GM19468 (cell line): ENCODE results near the gene DNAL1.
A peak's percentile ranks its signal among the peaks of the same experiment; 100 is the strongest.
"Not testable (repeated sequence)": the region's sequence is repeated elsewhere in the genome, so short reads cannot be mapped to it uniquely, and the experiment has no call there.

Source experiments
- ATAC-seq: cut with Tn5 transposase; IDR thresholded peaks from one replicate; pipeline ENCODE4 v1.9.1; 2021; ENCODE audit warnings: mild to moderate bottlenecking, moderate library complexity, moderate number of reproducible peaks; ENCODE audit not compliant: unreplicated experiment; ENCODE audit errors: extremely low read depth

The DNAL1 gene

DNA sequence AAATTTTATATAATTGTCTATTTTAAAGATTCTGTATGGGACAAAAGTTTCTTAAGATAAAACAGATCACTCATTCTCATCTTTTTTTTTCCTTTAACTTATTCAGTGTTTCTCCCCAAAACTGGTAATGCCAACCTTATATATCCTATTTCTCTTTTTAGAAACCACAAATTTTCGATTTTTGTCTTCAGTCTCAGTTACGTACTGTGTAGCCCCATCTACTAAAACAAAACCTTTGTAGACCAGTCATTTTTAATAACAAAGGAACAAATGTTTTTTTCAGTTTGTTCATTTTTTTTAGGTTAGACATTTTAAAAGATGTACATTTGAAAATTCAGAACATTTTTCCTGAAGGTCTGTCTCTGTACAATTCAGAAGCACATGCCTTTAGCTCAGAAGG is 51.2 kb downstream of the DNAL1 start:
- peak; percentile 7 for ATAC-seq

DNA sequence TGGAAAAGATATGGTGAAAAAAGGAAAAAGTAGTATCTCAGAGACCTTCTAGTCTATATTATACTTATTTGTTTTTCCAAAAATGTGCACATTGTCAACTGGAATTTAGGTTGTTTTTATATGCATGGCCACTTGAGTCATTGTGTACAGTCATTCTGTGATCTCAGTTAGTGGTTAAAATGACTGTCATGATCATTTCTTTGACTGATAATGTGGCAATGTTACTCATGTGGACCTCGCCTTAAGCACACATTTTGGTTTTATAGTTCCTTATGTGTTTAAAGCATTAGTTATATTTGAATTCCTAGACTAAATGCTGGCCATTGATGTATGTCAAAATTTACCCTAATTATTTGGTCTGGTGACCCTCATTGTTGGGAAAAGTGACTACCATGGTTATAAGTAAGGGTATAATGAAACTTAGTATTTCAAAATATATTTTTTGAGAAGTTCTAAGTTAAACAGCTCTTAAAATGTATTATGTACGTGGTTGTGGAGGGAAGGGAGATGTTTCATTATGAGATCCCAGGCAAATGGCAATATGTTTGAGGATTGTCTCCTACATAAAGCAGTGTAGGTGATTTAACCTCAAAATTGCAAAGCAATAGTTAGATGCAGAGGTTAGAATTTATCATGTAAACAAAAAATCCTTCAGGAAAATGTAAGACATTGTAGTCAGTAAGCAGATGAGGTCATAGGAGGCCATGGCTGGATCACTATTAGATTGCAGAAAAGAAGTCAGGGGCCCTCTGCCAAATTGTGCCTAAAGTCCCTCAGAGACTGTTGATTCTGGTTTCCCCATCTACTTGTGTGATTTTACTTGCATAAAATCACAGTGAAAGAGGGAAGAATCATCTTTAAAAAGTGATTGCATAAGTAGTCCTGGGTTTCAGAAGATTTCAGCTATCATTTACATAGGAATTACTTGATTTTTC is 51.9 kb downstream of the DNAL1 start:
- peak; percentile 46 for ATAC-seq

DNA sequence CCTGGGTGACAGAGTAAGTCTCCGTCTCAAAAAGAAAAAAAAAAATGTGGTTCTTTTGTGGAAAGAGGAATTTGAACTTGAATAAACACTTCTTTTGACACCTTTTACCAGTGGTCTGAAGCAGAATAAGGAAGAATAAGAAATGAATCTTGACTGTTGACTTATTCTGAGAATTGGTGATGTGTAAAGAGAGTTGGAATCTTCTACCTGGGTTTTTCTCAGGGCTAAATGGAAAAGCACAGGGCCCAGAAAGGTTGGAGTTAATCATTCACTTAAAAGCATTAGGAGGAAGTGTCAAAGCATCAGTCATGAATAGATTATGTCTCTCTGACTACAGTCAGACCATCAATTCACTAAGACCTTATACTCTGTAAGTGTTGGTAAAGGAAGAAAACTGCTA is 55.5 kb downstream of the DNAL1 start:
- ATAC-seq = no peak

DNA sequence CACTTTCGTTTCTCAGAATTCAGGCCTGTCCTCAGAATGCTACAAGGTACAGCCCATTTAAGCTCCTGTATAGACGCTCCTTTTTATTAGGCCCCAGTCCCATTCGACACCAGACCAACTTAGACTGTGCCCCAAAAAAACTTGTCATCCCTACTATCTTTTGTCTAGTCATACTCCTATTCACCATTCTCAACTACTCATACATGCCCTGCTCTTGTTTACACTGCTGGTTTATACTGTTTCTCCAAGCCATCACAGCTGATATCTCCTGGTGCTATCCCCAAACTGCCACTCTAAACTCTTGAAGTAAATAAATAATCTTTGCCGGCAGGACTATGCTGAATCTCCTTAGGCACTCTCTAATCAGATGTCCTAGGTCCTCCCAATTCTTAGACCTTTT is 63.3 kb downstream of the DNAL1 start:
- ATAC-seq = not testable (repeated sequence)

DNA sequence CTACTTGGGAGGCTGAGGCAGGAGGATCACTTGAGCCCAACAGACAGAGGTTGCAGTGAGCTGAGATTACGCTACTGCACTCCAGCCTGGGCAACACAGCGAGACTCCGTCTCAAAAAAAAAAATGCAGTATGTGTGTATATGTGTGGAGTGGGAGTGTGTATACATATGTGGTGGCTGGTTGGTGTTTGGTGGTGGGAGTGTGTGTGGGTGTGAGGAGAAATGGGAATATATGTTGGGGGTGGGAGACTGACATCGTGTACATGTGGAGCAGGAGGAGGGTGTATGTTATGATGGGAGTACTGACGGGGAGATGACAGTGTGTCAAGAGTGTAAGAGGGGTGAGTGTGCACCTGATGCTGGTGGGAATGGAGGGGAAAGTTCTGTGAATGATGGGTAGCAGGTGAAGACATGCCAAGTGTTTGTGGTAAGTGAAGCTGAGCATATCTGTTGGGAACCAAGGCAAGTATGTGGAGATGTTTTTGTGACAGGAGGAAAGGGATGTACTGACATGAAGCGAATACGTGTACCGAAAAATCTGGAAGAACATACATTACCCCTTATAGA is 65.2 kb downstream of the DNAL1 start:
- ATAC-seq = no peak

DNA sequence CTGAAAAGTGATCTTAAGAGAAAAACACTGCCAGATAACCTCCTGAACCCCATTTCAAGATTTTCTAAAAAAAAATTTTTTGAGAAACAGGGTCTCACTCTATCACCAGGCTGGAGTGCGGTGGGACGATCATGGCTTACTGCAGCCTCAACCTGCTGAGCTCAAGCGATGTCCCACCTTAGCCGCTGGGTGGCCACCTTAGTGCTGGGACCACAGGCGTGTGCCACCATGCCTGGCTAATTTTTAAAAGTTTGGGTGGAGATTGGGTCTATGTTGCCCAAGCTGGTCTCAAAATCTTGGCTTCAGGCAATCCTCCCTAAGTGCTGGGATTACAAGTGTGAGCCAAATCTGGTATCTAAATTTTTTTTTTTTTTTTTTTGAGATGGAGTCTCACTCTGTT is 66.0 kb downstream of the DNAL1 start:
- ATAC-seq = no peak

DNA sequence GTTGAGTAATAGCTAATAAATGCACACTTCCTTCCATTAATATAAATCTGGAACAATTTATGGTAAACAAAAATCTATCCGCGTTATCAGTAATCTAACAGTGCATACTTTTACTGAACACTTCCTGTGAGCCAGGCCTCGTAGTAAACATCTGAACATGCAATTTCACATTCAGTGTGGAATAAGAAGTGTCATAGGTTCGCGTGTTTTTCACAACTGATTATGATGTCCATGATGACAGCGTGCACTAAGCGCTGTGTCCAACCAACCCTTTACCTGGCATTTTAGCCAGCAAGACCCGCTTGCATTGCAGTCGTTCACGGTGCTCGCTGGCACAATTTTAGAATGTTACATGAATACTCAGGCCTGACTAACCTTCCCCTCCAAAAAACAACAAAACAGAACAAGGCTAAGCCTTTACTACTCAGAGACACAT is 67.3 kb downstream of the DNAL1 start:
- no peak for ATAC-seq

DNA sequence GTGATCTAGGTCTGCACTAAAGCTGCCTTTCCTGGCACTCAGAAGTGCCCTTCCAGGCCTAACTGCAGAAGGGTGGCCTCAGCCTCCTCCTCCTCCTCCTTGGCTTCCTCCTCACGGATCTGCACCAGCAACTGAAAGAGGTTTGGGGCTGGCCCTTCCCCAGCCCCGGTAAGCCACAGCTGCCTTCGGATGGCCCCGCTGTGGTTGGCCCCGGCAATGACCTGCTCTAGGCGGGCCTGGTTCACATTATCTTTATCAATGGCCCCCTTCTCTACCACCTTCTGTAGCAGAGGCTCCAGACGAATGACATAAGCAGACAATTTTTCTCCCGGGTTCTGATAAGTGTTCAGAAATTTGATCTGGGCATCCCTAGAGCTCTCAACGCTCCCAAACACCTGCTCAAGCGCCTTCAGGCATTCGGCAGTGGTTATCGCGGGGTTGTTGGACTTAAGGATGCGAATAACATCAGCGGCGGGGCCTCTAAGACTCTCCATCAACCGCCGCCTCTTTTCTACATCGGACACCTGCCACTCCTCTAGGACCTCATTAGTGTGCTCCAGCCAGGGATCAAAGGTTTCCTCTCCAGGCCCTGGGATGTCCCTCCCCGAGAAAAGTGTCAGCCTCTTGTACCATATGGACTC is 67.9 kb downstream of the DNAL1 start:
- ATAC-seq = no peak

DNA sequence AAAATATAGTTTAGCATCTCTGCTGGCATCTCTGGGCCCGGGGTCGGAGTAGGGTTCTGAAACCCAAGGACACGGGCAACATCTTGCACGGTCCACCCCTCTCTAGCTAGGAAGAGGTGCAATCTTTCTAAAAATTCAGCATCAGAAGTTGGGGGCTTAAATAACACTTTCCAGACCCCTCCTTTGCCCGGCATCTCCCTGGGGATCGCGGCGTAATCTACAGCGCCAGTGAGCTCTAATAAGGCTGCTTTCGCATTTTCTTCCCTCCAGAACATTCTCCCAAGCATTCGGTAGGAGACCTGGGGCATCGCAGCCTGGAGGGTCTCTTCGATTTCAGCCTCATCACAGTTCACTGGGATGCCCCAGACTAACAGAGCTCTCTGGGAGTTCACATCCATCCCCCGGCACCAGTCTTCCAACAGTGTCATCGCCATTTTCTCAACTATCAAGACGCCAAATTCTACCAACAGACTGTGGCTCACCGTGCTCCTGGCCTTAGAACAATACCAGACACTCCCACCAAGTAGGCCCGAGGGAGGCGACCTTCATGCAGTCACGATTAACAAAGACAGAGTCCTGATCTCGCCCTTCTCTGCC is 68.5 kb downstream of the DNAL1 start:
- no peak for ATAC-seq

DNA sequence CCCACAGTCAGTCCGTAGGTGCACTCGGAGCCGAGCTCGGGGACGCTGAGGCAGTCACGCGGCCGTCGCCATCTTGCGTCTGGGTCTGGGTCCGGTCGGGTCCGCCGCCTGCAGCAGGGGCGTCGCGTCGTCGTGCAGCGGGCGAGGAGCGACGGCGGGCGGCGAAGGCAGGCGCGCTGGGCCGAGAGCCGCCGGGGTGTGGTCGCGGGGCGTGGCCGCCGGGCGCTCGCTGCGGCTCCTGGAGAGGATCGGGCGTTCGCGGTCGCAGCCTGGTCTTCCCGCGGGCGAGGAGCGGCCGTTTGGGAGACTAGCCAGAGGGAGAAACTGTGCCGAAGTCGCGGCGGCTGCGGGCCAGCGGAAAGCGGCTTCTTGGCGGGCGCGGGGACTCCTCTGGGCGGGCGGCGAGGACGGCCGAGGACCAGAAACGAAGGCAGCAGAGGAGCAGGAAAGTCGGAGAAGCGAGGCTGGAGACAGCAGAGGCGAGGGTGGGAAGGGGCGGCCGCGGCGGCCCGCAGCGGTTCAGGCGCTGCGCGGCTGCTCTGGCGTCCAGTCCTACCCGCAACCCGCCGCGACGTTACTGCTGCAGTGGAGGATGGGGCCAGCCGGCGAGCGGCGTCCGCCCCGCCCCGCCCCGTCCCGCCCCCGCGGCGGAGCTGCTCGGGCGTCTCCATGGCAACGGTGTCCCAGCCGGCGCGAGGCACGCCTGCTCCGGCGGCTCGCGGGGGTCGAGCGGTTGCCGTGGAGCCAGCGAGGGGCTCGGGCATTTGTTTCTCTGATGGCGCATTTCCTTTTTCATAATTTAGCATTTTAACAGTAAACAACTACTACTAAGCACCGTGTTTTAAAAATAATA is 69.2 kb downstream of the DNAL1 start, which contains the start of gene PNMA1:
Gene PNMA1, minus strand, starts transcription at position 582 of the 853 bp plus-strand sequence. CDS start 745 bp downstream, outside the sequence.
- ATAC-seq = peak; percentile 41

DNA sequence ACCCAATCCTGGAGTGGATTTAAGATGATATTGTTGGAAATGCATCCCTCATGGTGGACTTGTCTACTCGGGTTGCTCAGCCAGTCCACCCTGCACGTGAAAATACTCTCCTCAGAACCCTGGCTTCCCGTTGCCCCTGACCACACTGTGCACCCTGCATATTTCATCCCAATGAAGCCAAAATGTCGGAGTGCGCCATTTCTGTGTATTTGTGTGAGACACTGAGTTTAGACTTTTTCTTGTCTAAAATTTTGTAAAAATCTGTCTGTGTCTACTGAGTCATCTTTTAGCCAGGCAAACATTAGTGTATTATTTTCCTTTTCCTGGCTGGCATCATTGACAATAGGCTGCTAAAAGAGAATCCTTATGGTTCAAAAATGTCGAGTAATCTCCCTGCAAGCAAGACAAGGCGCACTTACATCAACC is 69.9 kb downstream of the DNAL1 start:
- ATAC-seq = no peak

DNA sequence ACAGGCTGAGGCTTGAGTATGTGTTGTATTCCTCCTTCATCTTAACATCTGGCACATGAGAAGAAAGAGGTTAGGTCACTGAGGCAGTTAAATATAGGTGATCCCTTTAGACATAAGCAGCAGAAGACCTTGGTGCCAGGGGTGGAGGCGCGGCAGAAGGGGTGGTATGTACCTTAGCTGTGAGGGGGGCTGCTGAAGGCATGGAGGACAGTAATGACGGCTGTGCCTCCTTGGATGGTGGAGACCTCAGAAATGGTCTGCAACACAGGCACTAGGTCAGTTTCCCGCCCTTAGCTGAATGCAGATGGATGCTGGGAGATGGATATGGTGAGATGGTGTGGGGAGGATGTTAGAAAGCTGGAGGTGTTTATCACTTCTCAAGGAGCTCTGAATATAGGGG is 70.9 kb downstream of the DNAL1 start:
- ATAC-seq = no peak

DNA sequence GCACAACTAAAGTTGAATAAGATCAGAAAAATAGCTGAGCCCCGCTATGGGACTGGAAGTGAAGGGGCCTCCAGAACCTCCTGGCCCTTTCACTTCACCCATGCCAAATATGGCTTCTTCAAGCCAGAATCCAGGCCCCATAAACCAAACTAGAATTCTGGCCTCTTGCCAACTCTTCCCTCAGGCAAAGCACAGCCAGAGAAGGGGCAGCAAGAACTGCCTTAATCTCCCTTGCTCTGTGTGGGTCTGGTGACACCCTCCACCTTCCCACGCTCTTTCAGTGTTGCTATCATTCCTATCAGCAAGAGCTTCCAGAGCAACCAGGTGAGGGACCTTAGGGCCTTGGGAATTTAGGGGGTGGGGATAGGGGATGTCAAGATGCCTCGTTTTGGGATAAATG is 72.5 kb downstream of the DNAL1 start:
- no peak for ATAC-seq

DNA sequence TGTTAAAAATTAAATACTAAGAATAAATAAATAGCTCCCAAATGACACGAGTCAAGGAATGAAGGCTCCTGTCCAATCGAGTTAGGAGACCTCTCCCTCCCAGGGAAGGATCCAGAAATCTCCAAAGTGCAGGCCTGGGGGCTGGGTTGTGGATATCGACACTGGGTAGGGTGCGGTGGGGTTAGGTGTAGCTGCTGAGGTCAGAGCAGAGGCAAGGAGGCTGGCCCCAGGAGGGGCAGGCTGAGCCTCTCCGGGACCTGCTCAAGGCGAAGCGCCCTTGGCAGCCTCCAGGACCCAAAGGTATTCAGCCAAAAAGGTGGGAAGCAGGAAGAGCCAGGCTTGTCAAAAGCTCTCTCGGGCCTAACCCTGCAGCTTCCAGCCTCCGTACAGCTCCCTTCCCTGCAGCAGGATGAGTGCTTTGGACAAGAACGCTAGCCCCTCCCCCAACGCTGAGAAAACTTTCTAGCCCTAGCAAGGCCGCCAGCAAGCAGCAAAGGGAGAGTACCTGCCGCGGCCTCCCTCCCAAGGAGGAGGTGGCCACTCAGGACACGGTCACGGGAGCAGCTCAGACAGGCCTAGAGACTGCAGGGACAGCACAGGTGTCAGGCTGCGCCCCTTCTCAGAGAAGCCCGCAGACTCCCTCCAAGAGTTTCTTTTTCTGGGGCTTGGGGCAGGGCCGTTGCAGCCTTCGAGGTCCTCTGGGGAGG is 73.1 kb downstream of the DNAL1 start:
- ATAC-seq = no peak

DNA sequence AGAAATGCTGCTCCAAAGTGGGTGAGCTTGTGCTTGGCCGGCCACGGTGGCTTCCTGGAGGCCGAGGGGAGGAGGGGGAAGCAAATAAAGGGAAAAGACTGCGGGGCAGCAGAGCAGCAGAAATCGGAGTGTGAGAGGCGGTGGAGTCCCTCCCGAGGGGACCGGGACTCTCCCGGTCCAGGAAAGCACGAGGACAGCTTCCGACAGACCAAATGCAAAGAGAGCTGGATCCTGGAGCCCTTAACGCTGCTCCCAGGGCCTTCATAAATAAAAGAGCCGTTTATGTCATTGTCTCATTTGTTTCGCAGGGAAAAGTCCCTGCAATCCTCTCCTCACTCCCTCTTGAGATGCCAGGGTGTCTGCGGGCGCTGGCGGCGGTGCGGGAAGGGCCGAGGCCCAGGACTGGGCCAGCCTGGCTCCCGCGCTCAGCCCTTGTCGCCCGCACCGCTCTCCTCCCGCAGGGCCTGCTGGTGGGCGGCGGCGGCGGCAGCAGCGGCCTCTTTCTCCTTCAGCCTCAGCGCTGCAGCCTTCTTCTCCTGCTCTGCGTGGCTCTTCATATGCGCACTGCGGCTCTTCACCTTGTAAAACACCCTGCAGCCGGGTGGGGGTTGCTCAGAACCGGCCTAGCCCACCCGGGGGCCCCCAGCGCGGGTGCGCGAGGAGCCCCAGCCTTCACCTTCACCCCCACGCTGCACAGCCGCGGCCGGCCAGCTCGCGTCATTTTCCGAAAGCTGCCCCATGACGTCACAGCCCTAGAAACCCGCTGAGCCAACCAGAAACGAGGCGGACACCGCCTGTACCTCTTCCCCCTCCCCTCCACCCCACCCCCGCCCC is 73.8 kb downstream of the DNAL1 start:
- no peak for ATAC-seq

DNA sequence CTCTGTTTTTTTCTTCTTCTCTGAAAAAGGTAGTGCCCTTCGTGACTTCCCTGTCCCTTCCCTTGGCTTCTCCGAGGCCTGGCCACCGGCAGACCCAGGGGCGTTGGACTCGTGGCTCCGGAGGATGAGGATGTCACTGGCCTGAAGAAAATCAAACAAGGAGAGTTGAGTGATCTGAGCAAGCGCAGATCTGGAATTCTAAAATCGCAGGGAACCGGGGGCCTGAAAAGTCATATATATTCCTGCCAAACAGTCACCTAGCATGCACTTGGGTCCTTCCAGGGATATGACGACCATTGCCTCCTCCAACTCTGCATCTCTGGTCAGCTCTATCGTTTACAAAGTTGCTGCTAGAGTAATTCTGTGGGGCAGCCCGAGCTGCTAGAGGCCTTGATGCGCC is 74.6 kb downstream of the DNAL1 start:
- no peak for ATAC-seq

DNA sequence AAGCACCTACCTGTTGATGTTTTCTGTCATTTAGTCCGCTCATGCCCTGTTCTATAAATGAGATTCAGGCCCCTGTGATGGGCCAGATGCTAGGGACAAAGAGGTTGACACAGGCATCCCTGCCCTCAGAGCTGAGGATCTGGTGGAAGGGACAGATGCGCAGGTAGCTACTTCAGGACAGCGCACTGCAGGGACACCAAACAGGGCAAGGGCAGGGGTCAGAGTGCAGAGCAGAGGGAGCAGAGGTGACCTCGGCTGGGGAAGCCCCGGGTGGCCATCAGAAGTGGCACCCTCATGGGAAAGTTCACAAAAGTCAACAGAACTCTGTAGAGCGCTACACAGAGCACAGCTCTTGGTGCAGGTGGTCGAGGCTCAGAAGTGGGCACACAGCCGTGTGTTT is 75.0 kb downstream of the DNAL1 start:
- no peak for ATAC-seq

DNA sequence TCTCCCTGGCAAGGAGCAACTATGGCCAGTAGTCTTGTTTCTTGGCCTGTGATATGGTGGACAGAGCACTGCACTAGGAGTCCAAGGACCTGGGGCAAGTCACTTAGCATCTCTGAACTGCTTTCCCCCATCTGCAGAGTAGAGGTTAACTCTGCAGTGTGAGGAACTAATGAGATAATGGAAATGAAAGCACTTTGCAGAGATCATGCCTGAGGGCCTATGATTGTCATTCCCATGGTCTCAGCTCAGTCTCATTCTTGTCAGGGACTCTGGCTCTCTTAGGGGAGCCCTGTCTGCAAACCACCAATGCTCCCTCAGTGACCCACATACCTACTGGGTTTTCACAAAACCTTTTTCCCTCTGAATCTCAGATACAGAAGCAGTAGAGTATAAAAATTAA is 75.8 kb downstream of the DNAL1 start:
- ATAC-seq = no peak
